ENCODE results near the gene IQGAP2.

Gene IQGAP2

DNA sequence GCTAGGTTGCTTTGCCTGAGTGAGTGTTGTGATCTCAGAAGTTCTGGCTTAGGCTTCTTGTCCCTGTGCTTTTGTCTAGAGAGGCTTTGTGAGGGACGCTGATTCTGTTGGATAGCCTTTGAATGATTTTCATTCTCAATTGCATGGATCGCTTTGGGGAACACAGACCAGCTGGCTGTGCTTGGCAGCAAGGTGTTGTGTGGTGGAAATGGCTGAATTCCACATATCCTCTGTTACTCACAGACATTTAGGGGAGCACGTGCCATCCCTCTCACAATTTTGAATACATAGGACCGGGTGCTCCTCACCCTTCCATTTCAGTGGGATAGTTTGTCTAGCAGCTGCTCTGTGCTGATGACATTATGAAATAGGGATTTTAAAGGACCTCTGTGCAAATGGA, 76.2 kb downstream of the IQGAP2 start:
- no peak for DNase-seq

- no peak for DNase-seq
Observed at GRCh38 chr5:76479973-76480667, 77.0 kb downstream of the IQGAP2 start.

DNA sequence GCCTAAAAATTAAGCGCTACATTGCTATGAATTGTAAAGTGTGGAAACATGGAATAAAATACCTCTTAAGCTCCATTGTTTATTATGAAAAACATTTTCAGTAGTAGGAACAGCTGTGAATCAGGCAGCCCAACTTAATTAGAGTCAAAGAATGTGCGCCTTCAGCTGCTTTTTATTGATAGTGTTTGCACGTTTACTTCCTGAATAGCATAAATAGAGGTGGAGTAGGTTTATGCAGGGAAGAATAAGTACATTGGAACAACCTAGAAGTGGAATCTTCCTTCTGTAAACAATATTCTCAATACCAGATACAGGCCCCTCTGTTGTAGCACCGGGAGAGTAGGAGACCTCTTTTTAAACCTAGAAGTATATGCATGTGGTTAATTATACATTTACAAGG, 79.9 kb downstream of the IQGAP2 start:
- no peak for DNase-seq

- DNase-seq = no peak
Observed at GRCh38 chr5:76483433-76483832, 80.3 kb downstream of the IQGAP2 start.

GRCh38 chr5:76483881-76484280, 80.8 kb downstream of the IQGAP2 start:
- DNase-seq = no peak

- no peak for DNase-seq
Observed at GRCh38 chr5:76485511-76485910, 82.4 kb downstream of the IQGAP2 start.

GRCh38 chr5:76487386-76487785, 84.3 kb downstream of the IQGAP2 start:
- no peak for DNase-seq

- DNase-seq = no peak
Observed at GRCh38 chr5:76487821-76488220, 84.7 kb downstream of the IQGAP2 start.

DNA sequence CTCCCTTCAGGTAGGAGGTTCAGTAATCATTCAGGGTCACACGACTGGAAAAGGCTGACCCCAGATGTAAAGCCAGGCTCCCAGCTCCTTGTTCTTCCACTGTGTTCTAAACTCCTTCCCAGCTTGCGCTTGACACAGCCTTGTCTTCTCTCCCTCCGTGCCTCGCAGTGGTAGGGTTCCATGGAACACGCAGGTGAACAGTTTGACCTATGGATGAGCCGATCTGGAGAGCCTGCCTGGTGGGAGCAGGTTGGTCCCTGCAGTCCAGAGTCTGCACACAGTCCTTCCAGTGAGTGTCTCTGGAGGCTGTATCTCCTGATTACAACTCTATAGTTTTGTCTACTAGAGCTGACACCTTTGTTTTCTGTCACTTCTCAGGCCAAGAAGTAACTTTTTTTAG, 85.9 kb downstream of the IQGAP2 start:
- DNase-seq = no peak

DNA sequence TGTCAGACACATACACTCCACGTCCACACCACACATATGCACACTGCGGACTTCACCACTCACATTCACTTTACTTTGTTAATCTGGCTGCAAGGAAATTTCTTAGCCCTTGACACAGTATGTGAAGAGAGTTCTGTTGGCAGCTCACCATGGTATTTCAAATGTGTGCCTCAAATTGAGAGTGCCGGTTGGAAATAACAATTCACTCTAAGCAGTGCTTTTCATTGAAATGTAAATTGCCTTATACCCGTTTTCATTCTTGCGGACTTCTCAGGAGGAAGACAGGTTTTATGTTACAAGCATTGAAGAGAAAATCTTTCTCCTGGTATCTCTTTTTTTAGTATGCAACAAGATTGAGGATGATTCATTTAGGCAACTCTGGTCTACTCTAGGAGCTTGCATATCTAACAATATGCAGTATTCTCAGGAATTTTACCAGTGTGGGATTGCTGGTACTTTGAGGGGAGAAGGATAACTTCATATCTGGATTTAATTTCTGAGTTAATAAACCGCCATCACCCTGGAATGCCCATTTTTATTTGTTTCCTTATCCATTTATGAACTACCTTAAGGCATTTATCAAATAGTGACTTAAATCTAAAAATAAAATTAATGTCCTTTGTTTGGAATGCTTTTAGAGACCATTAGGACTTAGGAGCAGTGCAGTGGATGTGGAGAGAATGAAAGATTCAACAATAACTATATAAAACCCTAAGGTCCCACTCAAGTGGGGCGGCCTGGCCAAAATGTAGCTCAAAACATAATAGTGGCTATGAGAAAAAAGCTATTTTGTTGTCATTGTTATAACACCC, 87.0 kb downstream of the IQGAP2 start:
- no peak for DNase-seq

- DNase-seq = no peak
Observed at GRCh38 chr5:76490960-76491359, 87.9 kb downstream of the IQGAP2 start.

GRCh38 chr5:76492819-76493189, 89.7 kb downstream of the IQGAP2 start:
- DNase-seq = no peak

DNA sequence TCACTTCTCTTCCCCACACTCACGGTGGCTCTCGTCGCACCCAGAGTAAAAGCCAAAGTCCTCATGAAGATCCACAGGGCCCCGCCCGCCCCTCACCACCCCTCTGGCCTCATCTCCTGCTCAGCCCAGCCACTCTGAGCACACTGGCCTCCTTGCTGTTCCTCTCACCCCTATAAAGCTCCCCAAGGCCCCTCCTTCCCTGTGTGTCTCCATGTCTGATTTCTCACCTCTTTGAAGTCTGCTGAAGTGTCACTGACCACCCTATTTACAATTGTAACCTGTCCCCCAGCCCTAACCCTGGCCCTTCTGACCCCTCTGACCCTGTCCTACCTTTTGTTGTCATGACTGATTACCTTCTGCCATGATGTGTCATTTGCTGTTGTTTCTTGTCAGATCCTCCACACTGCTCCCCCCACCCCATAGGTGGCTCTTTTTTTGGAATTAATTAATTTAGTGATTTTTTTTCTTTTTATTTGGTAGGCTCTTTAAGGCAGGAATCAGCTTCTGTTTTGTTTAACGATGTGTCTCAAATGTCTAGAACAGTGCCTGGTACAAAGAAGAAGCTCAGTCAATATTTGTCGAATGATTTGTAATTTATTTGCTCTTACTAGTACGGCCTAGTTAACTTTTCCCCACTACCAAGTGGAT, 90.2 kb downstream of the IQGAP2 start:
- DNase-seq = no peak

- no peak for DNase-seq
Observed at GRCh38 chr5:76494201-76494600, 91.1 kb downstream of the IQGAP2 start.

DNA sequence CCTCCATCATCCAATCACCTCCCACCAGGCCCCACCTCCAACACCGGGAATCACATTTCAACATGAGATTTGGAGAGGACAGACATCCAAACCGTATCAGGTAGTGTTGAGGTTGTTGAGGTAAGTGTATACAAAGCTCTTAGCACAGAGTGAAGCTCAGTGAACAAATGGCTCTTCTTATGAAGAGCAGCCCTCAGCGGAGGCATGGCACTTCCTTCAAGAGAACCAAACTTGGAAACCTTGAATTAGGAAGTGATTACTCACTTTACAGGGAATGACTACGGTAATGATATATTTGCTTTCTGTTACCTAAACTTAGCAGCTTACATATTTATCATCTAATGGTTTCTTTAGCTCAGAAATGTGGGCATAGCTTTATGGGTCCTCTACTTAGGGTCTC, 92.8 kb downstream of the IQGAP2 start:
- no peak for DNase-seq

DNA sequence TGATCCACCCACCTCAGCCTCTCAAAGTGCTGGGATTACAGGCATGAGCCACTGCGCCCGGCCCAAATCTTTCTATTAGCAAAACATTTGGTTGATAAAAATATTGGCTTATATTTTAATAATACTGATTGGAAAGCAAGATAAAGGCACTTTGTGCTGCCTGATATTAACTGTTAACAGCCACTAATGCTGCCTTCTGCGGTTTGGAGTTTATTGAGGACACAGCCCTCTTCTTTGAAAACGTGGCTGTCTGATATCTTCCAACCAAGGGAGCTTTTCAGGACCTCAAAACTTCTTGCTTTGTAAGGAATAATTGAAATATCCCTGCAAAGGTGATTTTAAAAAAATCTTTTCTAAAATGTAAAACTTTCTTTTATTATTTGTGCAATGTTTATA, 94.0 kb downstream of the IQGAP2 start:
- no peak for DNase-seq

GRCh38 chr5:76497986-76498717, 95.1 kb downstream of the IQGAP2 start:
- no peak for DNase-seq

DNA sequence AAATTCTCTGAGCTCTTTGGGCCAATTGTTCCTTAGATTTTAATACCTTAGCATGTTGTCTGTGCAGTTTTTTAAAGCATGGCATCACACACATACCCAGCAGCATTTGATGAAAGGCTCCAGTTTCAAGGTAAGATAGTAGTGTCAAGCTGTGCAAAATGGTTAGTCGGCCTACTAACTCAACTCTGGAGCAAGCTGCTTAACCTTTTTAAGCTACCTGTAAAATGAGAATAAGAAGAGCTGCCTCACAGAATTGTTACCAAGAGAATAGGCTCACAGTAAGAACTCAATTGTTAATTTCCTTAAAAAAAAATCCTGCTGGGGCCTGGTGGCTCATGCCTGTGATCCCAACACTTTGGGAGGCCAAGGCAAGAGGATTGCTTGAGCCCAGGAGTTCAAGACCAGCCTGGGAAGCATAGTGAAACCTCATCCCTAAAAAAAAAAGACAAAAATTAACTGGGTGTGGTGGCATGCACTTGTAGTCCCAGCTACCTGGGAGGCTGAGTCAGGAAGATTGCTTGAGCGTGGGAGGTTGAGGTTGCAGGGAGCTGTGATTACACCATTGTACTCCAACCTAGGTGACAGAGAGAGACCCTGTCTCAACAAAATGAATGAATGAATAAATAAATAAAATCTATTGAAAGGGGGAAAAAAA, 96.5 kb downstream of the IQGAP2 start:
- DNase-seq = no peak

- DNase-seq = no peak
Observed at GRCh38 chr5:76500633-76501393, 97.7 kb downstream of the IQGAP2 start.

DNA sequence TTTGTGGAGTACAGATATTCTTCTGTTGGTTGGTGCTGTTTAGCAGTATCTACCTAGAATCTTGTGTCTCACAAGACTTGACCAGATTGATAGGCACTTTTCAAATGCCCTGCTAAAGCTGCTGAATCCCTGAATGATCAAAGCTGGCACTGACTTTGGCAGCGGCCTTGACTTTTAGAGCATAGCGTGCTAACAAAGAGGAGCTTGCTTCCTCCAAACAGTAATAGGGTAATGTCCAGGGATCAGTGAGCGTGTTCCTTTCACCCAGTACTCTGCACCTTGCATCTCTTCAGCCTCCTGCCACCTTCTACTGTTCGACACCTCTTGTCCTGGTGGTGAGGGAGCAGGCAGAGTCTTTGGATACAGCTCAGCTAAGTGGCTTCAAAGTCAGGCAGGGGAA, 100.8 kb downstream of the IQGAP2 start:
- DNase-seq = no peak

DNA sequence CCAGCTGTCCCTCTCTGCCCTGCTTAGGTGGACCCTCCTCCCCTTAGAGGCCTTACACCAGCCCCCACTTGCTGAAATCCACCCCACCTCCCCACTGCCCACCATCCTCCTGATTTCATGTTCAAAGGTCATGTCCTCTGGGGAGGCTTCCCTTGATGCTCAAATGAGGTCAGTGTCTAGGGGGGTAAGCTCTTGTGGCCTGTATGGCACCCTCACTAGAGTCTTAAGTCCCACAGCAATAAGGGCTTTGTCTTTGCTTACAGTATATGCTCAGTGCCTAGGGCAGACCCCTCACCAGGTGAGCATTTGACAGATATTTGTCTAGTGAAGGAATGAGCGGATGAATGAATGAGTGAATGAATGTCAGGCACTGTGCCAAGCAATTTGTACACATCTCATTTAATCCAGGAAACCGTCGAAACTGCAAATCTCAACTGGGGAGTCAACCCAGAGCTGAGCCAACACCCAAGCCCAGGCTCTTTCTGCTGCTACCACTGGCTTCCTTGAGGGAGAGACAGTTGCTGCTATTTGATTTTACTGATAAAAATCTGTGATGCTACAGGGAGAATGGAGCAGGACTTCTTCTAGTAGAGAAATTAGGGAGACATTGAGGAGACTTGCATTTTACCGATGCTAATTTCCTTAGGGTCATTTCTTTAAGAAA, 101.9 kb downstream of the IQGAP2 start:
- no peak for DNase-seq
